Measurements from ENCODE around the gene UQCRC2.

DNA sequence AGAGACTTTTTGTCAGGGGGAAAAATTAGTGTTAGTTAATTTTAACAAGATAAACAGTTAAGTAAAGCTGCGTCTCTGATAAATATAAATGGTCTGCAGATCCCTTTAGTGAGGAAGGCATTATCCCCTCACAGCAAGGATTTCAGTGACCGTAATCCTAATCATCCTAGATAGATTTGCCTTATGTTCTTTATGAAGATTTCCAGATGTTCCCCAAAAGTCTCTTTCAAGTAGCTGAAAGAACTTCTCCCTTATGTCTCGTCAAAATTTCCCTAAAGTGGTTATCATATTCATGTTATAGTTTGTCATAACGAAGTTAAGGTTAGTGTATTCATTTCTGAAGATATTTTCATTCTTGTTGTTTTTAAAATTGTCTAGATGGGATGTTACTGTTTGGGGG lies 60.3 kb downstream of the UQCRC2 start:
- TF ChIP-seq, protein P1, sequence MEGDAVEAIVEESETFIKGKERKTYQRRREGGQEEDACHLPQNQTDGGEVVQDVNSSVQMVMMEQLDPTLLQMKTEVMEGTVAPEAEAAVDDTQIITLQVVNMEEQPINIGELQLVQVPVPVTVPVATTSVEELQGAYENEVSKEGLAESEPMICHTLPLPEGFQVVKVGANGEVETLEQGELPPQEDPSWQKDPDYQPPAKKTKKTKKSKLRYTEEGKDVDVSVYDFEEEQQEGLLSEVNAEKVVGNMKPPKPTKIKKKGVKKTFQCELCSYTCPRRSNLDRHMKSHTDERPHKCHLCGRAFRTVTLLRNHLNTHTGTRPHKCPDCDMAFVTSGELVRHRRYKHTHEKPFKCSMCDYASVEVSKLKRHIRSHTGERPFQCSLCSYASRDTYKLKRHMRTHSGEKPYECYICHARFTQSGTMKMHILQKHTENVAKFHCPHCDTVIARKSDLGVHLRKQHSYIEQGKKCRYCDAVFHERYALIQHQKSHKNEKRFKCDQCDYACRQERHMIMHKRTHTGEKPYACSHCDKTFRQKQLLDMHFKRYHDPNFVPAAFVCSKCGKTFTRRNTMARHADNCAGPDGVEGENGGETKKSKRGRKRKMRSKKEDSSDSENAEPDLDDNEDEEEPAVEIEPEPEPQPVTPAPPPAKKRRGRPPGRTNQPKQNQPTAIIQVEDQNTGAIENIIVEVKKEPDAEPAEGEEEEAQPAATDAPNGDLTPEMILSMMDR (IDR thresholded peaks at IDR 0.05), result no peak
- TF ChIP-seq POLR2A (IDR thresholded peaks at IDR 0.05), result no peak
- no peak for TF ChIP-seq EP300 (IDR thresholded peaks at IDR 0.05)
